Measurements from ENCODE around the gene GPR32. TPM values are rescaled to one million over a fixed set of nuclear protein-coding genes. Genes with fewer than 3 reads are reported as not detected.

Gene GPR32
- total RNA-seq, 2 experiments from 2014 or later: not detected

DNA sequence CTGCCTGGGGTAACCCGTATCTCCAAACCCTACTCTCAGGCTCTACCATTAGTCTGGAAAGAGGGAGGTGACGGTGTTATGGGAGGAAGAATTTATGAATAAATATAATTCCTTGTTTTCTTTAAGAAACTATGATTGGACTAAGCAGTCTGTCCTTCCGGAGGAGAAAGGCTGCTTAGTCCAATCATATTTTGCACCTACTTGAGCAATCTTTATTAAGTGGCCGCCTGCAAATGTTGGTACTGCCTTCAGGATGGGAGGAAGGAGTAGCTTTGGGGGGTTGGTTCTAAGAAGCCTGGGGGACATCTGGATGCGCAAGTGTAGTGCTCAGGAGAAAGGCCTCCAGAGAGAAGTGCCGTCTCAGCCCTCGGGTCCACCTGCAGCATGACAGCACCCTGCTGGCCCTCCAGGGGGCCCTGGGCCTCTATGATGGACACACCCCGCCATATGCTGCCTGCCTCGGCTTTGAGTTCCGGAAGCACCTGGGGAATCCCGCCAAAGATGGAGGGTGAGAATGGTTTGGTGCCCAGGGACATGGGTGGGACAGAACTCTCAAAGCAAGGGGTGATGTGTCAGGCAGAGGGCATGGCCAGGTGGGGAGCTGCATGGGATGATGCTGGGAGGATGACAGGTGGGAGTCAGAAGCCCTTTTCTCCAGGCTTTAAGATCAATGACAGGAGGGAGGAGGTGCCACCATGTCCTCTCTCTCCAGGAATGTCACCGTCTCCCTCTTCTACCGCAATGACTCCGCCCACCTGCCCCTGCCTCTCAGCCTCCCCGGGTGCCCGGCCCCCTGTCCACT lies 24.0 kb downstream of the GPR32 start:
- Mint-ChIP-seq H3K9me3 (no peaks in the 10 kb centered on the region), H3K4me3 (no peak overlapping the region), H3K27me3 (no peaks in the 10 kb centered on the region), H3K27ac (peak overlapping the region; percentile 42), H3K36me3 (ENCODE audit: low read depth) (peaks cover 5% of the 10 kb centered on the region), H3K4me1 (peaks cover 2% of the 10 kb centered on the region)
- no peak for DNase-seq
- ChIA-PET POLR2A (no interaction called here), CTCF (interaction anchor here (1.4 to 1.8 kb wide), 3 partner anchors 10 to 13 kb away, joined by 3 to 8 read pairs (median 5); no protein-coding TSS in a partner anchor)

DNA sequence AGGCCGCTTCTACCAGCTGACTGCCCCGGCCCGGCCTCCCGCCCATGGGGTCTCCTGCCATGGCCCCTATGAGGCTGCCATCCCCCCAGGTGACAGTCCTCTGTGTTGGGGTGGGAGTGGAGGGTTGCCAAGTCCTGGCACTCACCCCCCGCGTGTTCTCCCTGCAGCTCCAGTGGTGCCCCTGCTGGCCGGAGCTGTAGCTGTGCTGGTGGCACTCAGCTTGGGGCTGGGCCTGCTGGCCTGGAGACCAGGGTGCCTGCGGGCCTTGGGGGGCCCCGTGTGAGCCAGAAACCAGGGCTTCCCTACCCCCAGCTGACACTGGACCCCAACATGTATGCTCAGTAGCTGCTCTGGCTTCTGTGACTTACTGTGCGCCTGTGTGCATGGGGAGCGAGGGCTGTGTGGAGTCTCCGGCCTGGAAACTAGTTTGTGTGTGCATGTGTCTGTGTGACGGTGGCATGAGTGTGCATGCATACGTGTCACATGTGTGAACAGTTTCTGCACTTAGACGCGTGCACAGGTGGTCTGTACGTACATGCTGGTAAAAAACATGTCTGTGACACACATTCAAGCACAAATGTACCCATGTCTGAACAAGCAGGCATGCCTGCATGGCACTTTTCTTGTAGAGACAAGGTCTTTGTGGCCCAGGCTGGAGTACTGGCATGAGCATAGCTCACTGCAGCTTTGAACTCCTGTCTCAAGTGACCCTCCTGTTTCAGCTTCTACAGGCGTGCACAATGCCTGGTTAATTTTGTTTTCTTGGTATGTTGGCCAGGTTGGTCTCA lies 24.8 kb downstream of the GPR32 start:
- ChIA-PET POLR2A (no interaction called here), CTCF (interaction anchor here (1.4 to 1.7 kb wide), 2 partner anchors 9 to 11 kb away, joined by 3 to 8 read pairs; no protein-coding TSS in a partner anchor)
- Mint-ChIP-seq H3K27me3 (no peaks in the 10 kb centered on the region), H3K4me1 (peaks cover 4% of the 10 kb centered on the region), H3K36me3 (ENCODE audit: low read depth) (peaks cover 6% of the 10 kb centered on the region), H3K4me3 (no peak overlapping the region), H3K9me3 (no peaks in the 10 kb centered on the region), H3K27ac (no peak overlapping the region)
- DNase-seq: no peak

DNA sequence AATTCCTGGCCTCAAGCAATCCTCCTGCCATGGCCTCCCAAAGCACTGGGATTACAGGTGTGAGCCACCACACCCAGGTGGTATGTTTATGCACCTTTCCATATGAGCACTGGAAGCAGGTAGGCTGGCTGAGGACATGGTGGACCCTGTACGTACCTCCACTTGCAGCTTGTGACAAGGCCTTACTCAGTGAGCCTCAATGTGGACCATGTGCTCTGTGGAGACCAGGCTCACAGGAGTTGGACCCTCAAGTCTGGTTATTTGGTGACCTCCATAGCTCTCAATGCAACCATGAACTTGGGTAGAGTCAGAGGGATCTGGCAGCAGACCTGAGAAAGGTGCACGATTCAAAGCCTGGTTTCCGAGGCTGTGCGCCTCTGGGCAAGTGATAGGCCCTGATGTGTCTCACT lies 25.4 kb downstream of the GPR32 start:
- Mint-ChIP-seq H3K36me3 (ENCODE audit: low read depth) (peaks cover 8% of the 10 kb centered on the region), H3K4me1 (peaks cover 6% of the 10 kb centered on the region), H3K4me3 (no peak overlapping the region), H3K9me3 (no peaks in the 10 kb centered on the region), H3K27me3 (no peaks in the 10 kb centered on the region), H3K27ac (no peak overlapping the region)
- CTCF ChIA-PET: interaction anchor here (1.4 to 1.7 kb wide), 2 partner anchors 9 to 12 kb away, joined by 3 to 8 read pairs; no protein-coding TSS in a partner anchor
- no peak for DNase-seq
- POLR2A ChIA-PET: no interaction called here

DNA sequence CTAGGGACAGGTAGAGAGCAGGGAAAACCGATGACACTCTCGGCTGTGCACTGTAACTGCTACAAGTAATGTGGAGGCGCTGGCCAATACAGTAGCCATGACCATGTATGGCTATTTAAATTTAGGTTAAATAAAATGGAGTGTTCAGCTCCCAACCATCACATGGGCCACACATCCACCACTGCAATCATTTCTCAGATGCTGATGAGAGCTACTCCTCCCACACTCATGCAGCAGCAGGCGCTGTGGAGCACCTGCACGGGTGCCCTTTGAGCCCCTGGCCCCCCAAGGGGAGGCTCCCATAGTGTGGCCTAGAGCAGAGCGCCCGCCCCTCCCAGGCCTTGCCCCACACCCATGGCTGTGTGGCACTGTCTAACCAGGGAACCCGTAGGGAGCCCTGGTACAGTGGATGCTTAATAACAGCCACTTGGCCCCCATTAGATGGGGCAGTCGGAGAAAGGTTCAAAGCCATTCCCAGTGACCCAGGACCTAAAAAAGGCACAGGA lies 25.9 kb downstream of the GPR32 start:
- DNase-seq: no peak
- peaks cover 10% of the 10 kb centered on the region for H3K4me1 Mint-ChIP-seq
- no peak overlapping the region for H3K4me3 Mint-ChIP-seq
- peaks cover 13% of the 10 kb centered on the region for H3K36me3 Mint-ChIP-seq (ENCODE audit: low read depth)
- ChIA-PET CTCF (interaction anchor here (1.7 kb wide), 1 partner anchor 8 kb away, joined by 8 read pairs; no protein-coding TSS in a partner anchor), POLR2A (no interaction called here)
- no peaks in the 10 kb centered on the region for H3K9me3 Mint-ChIP-seq
- H3K27me3 Mint-ChIP-seq: no peaks in the 10 kb centered on the region
- no peak overlapping the region for H3K27ac Mint-ChIP-seq

DNA sequence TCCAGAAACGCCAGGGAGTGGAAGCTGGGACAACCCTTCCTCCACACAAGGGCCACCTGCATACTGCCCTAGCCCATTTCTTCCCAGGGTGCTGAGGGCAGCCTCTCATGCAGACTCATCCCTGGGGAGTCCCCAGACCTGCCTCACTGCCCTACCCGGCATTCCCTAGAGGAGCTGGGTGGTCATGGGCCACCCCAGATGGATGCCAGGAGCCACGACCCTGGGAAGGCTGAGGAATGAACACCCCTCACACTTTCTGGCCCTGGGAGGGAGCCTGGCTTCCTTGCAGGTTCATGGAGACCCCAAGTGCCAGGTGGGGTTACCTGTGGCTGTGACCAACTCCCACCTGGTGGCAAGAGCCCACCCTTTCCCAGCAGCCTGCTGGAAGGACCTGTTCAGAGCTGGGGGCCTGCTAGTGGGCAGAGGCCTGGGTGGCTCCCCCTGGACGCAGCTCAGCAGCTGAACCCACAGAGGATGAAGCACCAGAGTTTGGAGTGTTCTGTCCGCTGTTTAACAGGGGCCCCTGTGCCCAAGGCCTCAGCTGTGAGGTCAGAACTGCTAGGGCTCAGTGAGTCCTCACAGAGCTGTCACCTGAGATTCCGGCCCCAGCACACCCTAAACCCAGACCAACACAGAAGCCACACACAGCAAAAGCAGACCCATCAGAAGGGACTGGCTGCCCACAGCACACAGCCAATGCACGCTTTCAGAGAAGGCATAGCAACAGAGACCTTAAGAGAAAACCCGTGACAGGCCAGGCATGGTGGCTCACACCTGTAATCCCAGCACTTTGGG lies 26.6 kb downstream of the GPR32 start:
- ChIA-PET CTCF (no interaction called here), POLR2A (no interaction called here)
- Mint-ChIP-seq H3K36me3 (ENCODE audit: low read depth) (peaks cover 14% of the 10 kb centered on the region), H3K27ac (no peak overlapping the region), H3K27me3 (no peaks in the 10 kb centered on the region), H3K4me3 (no peak overlapping the region), H3K4me1 (peaks cover 11% of the 10 kb centered on the region), H3K9me3 (no peaks in the 10 kb centered on the region)
- no peak for DNase-seq

DNA sequence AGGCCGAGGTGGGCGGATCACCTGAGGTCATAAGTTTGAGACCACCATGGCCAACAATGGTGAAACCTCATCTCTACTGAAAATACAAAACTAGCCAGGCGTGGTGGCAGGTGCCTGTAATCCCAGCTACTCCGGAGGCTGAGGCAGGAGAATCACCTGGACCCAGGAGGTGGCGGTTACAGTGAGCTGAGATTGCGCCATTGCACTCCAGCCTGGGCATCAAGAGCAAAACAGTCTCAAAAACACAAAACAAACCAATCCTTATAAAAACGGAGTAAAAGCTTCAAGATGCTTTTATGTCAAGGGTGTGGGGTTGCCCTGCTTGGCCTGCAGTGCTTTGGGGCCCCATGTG lies 27.1 kb downstream of the GPR32 start:
- Mint-ChIP-seq H3K27me3 (no peaks in the 10 kb centered on the region), H3K36me3 (ENCODE audit: low read depth) (peaks cover 18% of the 10 kb centered on the region), H3K4me1 (peaks cover 17% of the 10 kb centered on the region), H3K27ac (no peak overlapping the region), H3K4me3 (no peak overlapping the region), H3K9me3 (no peaks in the 10 kb centered on the region)
- no peak for DNase-seq
- POLR2A ChIA-PET: no interaction called here
- CTCF ChIA-PET: no interaction called here

DNA sequence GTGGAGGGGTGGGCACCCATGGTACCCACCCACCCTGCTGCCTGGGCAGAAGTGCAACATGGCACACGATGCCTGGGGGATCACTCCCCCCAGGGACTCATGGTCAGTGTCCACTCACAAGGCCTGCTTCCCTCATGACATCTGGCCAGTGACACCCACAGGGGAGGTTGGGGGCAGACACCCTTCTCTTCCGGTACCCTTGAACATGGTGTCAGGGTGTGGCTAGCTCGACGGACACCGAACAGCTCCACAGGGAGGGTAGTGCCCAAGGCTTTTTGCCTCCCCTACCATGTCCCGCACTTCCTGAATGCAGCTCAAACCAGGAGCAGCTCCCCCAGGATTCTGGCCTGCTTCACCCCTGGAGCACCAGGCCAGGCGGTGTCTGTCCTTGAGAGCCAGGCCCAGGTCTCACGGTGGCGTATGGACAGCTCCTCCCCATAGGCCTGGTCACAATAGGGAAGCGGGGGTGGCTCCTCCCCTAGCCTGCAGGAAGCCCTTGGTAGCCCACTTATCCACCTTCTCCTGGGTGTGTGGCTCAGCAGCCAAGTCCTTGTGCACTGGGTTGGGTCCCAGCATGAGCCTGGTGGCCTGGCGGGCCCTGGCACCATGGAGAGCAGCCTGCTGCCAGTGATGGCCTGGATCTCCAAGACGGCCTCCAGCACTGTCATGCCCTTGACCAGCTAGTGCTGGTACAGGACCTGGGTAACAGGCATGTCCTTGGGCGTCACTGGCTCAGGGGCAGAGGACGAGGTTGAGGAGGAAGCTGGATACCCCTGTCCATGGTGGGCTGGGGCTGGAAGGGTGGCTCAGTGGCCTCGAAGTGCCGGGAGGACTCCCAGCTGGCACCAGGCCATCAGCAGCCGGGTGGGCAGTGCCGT lies 27.8 kb downstream of the GPR32 start:
- H3K9me3 Mint-ChIP-seq: no peaks in the 10 kb centered on the region
- peaks cover 23% of the 10 kb centered on the region for H3K36me3 Mint-ChIP-seq (ENCODE audit: low read depth)
- peaks cover 23% of the 10 kb centered on the region for H3K4me1 Mint-ChIP-seq
- POLR2A ChIA-PET: no interaction called here
- no peaks in the 10 kb centered on the region for H3K27me3 Mint-ChIP-seq
- CTCF ChIA-PET: no interaction called here
- no peak overlapping the region for H3K27ac Mint-ChIP-seq
- no peak for DNase-seq
- H3K4me3 Mint-ChIP-seq: no peak overlapping the region

DNA sequence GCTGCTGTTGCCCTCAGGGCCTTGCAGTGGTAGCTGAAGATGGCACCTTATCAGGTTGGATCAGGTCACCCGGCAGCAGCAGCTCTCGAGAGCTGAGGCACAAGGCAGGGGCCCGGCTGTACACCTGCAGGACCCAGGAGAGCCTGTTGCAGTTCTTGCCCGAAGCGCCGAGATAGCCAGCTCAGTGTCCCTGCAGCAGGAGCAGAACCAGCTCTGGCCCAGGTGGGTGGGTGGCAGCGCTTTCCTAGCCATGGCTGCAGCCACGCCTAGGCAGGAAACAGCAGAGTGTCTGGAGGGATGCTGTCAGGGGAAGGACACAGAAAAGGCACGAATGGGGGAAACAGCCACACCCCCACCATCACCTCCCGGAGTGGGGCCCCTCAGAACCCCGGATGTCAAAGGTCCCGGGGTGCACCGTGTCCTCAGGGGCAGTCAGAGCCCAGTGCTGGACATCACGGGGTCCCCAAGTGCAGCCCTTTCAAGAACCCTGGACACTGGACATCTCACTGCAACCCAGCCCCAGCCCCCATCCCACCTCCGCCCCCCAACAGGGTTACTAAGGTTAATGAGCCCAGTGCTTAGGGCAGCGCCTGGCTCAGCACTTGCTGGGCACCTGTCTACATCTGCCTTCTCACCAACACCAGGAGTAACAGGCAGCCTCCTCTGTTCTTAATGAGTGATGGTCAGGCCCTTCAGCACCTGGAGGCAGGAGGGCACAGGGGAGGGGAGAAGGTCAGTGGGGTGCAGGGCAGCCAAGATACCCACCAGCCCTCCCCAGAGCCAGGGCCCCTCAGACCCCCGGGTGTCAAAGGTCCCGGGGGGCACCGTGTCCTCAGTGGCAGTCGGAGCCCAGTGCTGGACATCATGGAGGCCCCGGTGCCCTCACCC lies 28.6 kb downstream of the GPR32 start:
- POLR2A ChIA-PET: no interaction called here
- Mint-ChIP-seq H3K4me3 (no peak overlapping the region), H3K27me3 (no peaks in the 10 kb centered on the region), H3K36me3 (ENCODE audit: low read depth) (peaks cover 29% of the 10 kb centered on the region), H3K27ac (no peak overlapping the region), H3K9me3 (no peaks in the 10 kb centered on the region), H3K4me1 (peaks cover 30% of the 10 kb centered on the region)
- DNase-seq: no peak
- CTCF ChIA-PET: no interaction called here

DNA sequence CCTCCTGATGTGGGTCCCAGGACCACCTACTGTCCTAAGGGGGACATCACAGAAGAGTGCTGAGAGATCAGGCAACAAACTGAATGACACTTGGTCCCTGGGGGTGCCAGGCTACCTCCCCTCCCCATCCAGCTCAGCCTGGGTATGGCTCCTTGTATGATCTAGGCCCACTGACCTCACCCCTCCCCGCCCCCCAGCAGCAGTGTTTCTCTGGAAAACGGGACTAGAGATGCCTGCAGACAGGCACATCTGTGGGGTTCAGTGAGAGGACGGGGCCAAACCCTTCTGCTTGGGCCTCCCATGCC lies 29.2 kb downstream of the GPR32 start:
- ChIA-PET POLR2A (no interaction called here), CTCF (no interaction called here)
- no peaks in the 10 kb centered on the region for H3K27me3 Mint-ChIP-seq
- no peak overlapping the region for H3K27ac Mint-ChIP-seq
- H3K4me3 Mint-ChIP-seq: no peak overlapping the region
- no peak for DNase-seq
- H3K9me3 Mint-ChIP-seq: no peaks in the 10 kb centered on the region
- peaks cover 31% of the 10 kb centered on the region for H3K36me3 Mint-ChIP-seq (ENCODE audit: low read depth)
- H3K4me1 Mint-ChIP-seq: peaks cover 32% of the 10 kb centered on the region

DNA sequence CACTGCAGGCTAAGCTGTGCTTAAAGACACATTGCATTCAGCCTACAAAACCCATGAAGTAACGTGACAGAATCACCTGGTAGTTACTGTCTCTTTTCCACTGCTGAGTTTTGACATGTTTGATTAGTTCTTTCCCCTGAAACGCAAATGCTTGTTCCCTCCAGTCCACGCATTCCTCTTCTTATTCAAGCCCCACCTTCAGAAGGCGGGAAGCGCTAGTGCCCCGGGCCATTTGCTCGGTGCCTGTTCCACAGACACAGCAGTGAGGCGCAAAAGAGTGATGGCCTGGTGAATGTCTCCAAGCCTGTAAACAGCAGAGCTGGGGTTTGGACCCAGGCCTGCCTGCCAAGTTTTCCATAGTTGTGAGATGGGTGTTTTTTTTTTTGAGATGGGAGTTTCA lies 30.8 kb downstream of the GPR32 start:
- POLR2A ChIA-PET: no interaction called here
- Mint-ChIP-seq H3K27me3 (no peaks in the 10 kb centered on the region), H3K4me1 (peaks cover 38% of the 10 kb centered on the region), H3K36me3 (ENCODE audit: low read depth) (peaks cover 31% of the 10 kb centered on the region), H3K27ac (no peak overlapping the region), H3K9me3 (no peaks in the 10 kb centered on the region), H3K4me3 (no peak overlapping the region)
- no peak for DNase-seq
- CTCF ChIA-PET: interaction anchor here (0.6 kb wide), 1 partner anchor 27 kb away, joined by 3 read pairs; no protein-coding TSS in a partner anchor

DNA sequence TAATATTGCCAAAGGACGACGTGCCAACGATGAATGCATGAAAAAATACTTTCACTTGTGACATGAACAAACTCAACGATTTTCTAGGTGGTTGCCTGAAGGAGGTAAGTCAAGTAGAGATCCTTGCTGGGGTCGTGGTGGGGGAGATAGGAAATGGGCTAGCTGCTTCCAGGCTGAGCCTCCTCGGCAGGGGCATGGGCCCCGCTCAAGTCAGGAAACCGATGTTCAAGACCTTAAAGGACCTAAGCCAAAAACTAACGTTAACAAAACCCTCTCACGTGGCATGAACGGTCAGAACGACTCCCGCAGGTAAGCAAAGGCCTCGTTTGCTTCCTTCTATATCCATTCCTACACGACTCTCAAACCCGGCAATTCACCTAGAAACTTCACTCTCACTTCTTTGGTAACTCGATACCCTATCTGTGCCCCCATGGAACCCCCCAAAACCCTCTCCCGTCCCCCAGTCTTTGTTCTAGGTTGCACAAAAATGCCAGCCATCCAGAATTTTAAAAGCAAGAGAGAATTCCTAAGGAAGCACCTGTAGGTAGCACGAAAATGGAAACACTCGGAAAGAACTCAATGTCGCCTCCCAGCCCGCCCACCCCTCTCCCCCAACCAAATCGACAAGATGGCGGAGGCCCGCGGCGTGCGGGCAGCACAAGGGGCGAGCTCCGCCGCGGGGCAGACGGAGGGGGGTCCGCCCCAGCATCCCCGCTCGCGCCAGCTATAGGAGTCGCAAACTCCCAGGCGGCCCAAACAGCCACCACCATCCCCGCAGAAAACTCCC lies 33.6 kb downstream of the GPR32 start:
- DNase-seq: peak; percentile 26
- peak overlapping the region; percentile 96 for H3K4me3 Mint-ChIP-seq
- no peaks in the 10 kb centered on the region for H3K27me3 Mint-ChIP-seq
- H3K4me1 Mint-ChIP-seq: peaks cover 42% of the 10 kb centered on the region
- peak overlapping the region; percentile 100 for H3K27ac Mint-ChIP-seq
- POLR2A ChIA-PET: no interaction called here
- CTCF ChIA-PET: interaction anchor here (2.6 kb wide), 1 partner anchor 8 kb away, joined by 8 read pairs; no protein-coding TSS in a partner anchor
- peaks cover 27% of the 10 kb centered on the region for H3K36me3 Mint-ChIP-seq (ENCODE audit: low read depth)
- no peaks in the 10 kb centered on the region for H3K9me3 Mint-ChIP-seq

Data from activated CD4-positive, alpha-beta T cell treated with anti-CD3 and anti-CD28 coated beads, Interleukin-2, amount 10 ng/mL, durations not matched to agents 7 days and 5 days (primary cell).